Measurements from ENCODE around the gene RNASE13.
"Not testable (repeated sequence)": the region's sequence is repeated elsewhere in the genome, so short reads cannot be mapped to it uniquely, and the experiment has no call there.

RNASE13 gene

DNA sequence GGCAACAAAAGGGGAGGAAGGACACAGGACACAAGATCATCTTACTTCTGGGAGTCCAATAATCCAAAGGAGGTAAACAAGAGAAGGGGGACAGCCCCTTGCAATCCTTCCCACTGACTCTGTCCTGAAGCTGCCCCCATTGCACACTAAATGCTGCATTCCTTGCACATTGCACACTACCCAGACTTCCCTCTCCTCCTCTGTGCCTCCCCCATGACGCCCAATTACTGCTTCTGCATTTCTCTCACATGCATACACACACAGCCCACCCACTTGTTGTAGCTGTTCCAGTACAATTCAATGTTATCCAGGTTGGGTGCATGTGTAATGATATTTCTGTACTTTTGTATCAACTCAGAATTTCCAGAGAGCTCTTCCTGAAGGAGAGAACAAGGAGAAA, 15.2 kb downstream of the RNASE13 start:
- DNase-seq = no peak

DNA sequence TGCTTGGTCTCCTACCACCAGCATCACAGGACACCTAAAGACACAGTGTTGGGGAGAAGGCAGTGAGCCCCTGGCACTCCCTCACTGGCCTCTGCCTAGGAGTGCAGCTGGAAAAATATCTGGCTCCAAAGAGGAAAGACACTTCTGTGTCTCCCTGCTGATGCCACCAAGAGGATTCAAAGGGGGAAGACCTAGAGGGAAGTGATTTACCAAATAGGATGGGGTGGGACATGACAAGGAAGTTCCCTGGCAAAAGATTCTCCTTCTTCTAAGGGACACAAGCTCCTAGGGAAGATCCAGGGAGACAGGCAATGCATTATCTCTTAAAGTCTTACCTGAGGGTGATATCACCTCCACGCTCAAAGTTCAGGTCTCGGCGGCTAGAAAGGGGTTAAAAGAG, 15.8 kb downstream of the RNASE13 start:
- no peak for DNase-seq

DNA sequence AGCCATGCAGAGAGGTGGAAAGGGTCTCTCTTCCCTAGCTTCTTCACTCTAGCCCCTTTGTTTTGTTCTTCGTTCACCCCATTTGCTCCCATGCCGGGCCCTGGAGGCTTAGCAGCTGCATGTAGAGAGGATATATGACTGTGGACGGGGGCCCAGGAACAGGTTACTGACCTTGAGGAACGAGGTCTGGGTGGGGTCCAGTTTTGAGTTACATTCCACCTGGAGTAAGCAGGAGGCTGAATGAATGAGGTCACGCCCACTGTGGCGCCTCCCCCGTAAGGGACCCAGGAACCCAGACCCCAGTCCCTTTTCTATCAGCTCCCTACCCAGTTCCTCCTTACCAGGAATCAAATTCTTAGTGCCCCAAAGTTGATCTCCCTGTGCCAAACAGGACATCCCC, 16.3 kb downstream of the RNASE13 start:
- no peak for DNase-seq

GRCh38 chr14:21017528-21018245, 16.9 kb downstream of the RNASE13 start:
- no peak for DNase-seq

GRCh38 chr14:21016413-21017190, 18.0 kb downstream of the RNASE13 start:
- no peak for DNase-seq

- DNase-seq = no peak
These were observed 19.3 kb downstream of the RNASE13 start for GRCh38 chr14:21015312-21015711.

DNA sequence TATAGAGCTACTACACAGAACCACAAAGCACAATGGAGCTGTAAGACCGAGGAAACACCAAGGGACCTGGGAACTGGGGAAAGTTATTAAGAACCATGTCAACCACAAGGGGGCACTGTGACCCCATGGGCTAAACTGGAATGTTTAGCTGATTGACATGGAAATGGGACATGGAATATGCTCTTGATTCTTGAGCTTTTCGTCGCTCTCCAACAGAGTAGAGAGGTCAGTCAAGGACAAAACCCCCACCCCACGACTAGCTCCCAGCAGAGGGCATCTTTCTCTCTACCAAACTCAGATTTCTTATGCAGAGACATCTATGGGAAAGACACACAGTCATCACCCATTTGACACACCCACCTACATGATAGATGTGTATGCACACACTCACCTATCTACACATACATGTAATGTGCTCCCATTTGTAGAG, 19.8 kb downstream of the RNASE13 start:
- DNase-seq = peak; percentile 65

DNA sequence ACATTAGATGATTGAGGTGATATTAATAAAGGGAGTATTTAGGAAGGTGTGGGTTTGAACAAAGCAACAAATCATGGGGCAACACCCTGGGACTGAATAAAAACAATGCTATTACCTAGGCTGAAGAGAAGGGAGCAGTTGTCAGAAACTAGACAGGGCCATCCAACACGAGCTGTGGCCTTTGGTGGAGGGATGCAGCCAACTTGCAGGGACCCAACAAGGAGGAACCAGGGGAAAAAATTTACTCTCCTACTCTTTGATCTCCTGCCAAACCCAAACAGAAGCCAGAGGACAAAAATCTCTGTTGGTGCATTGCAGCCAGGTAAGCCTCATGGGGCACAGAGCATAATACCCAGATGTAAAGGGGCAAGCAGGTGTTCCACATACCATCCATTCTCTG, 23.5 kb downstream of the RNASE13 start:
- DNase-seq = no peak

GRCh38 chr14:21009721-21010120, 24.9 kb downstream of the RNASE13 start:
- not testable (repeated sequence) for DNase-seq

DNA sequence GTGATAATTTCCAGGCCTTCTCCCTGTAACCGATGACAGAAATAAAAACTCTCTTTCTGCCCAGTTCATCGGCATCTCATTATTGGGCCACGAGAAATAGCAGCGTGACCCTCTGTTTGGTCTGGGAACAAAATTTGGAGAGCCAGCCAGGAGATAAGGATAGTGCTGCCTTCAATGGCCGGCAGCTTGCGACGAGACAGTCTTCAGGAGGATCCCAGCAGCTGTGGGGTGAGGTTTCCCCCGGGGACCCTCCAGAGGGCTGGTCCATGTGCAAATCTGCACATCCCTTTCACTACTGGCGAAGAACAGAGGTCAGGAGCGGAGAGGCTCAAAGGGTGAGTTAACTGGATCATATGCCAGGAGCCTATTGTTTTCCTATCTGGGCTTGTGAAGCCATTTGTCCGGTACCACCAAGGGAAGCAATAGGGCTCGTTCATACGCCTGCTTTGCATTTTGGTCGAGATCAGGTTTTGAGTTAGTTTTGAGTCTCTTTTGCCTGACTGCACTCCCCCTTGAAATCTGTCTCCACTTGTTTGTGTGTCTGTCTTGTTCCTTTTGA, 30.7 kb downstream of the RNASE13 start:
- DNase-seq = no peak

GRCh38 chr14:21001218-21001617, 33.4 kb downstream of the RNASE13 start:
- no peak for DNase-seq

DNA sequence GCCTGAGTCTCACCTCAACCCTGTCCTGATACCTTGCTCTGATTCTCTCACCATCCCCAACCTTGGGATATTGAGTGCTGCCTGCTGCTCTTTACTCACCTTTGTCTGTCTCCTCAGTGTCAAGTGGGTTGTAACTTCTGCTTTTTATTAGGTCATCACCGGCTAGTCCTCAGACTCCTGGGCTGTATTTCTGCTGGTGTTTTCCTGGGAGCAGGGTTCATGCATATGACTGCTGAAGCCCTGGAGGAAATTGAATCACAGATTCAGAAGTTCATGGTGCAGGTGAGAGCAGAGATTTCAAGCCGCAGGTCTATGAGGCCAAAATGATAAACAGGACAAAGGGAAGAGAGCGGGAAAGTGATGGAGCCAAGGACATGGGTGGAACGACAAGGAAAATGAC, 35.0 kb downstream of the RNASE13 start:
- DNase-seq = no peak

DNA sequence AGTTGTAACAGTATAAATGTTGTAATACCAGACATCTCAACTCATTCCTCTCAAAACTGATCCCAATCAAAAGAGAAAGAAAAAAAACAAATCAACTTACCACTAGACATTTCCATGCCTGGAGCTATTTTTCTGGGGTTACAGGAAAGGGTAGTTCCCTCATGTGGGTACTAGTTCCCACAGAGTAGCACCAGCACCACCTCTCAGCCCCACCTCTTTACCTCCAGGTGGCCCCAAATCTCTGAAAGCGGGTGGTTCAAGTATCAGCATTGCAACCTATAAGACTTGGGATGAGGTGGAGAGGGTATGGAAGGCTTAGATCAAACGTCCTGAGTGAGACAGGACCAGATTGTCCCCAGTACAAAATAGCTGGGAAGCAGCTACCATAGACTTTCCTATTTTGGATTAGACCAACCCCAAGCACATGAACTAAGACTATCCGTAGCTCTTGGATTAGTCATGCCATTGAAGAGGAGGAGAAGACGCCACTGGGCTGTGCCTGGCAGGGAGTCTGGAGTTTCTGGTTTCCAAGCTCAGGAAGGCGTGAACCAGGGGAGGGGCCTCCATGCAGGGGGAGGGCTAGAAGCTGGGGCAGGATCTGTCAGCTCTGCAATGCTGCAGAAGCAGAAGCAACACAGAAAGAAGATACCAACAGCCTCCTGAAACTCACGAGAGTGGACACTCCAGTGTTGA, 35.8 kb downstream of the RNASE13 start, which contains the start of gene SLC39A2:
SLC39A2 (plus strand) TSS at position 620 of the 693 bp plus-strand sequence. CDS start 154 bp downstream, outside the sequence.
- no peak for DNase-seq

- no peak for DNase-seq
These were observed 36.5 kb downstream of the RNASE13 start for GRCh38 chr14:20998139-20998538.

- no peak for DNase-seq
These were observed 37.0 kb downstream of the RNASE13 start for GRCh38 chr14:20997564-20997963.

DNA sequence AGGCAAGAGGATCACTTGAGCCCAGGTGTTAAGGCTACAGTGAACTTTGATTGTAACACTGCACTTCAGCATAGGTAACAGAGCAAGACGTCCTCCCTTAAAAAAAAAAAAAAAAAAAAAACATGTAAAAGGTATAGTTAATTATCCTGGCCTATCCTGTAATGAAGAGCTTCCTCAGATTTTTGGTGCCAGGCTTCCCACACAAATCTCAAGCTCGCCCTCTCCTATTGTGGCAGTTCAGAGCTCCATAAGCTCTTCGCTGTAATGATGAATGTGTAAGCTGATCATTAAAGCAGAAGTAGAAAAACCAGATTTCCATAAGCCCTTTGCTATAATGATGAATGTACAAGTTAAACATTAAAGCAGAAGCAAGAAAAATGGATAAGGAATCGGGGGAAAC, 37.5 kb downstream of the RNASE13 start:
- DNase-seq = no peak

- no peak for DNase-seq
These were observed 38.1 kb downstream of the RNASE13 start for GRCh38 chr14:20996521-20996920.

GRCh38 chr14:20989787-20990600, 44.6 kb downstream of the RNASE13 start, which contains the start of gene METTL17:
TSS of gene METTL17 (plus strand) at chr14:20989980. CDS start at chr14:20990003, 23 bp downstream.
- DNase-seq = peak; percentile 87

DNA sequence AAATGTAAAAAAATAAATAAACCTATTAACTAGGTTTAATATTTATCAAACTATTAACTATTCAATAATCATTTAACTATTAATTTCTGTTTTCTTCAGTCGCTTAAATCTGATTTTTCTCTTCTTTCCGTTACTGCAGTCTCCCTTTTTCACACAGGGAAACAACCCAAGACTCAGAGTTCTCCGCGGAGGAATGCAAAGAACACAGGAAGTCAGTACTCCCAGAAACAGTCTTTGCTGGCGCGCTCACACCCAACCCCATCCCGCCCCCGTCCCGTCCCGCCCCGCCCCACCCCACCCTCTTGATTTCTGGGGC, 45.2 kb downstream of the RNASE13 start:
- no peak for DNase-seq

- no peak for DNase-seq
These were observed 45.7 kb downstream of the RNASE13 start for GRCh38 chr14:20988717-20989470.

GRCh38 chr14:20986811-20987210, 47.8 kb downstream of the RNASE13 start:
- no peak for DNase-seq

DNA sequence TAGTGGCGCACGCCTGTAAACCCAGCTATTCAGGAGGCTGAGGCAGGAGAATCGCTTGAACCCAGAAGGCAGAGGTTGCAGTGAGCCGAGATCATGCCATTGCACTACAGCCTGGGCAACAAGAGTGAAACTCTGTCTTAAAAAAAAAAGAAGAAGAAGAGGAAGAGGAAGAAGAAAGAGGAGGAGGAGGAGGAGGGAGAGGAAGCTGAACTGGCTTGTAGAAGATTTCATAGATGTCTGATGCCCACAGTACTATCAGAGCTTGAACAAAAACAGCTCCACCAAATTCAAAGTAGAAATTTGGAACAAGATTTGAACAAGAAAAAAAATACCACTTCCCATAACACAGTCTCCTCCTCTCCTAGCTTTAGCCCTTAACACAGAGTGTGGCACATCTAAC, 49.0 kb downstream of the RNASE13 start:
- not testable (repeated sequence) for DNase-seq

All from NCI-H1092 treated with DMSO at 0.1 percent for 48 hours (cell line).